ENCODE results near the gene FLAD1. TPM values are rescaled to one million over a fixed set of nuclear protein-coding genes. Genes with fewer than 3 reads are reported as not detected.

The FLAD1 gene
- total RNA-seq, 1 experiment from 2014 or later, result 97.0 TPM

DNA sequence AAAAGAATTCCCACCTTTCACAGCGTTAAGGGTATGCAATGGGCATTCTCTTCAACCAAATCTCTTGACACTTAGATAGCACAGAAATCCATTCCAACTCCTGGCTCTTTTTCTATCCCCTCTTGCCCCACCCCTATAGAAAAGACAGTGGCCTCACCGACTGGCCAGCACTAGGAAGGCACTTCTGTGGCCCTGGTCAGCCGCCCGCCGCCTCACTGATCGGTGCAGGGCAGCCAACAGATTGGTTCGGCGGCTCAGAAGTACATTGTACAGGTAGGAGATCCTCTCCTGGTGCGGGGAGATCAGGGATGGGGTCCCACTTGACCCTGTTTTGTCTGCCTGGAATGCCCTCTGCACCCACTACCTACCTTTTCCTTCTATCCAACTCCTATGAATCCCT lies 41.2 kb downstream of the FLAD1 start:
- Histone ChIP-seq H4K91ac (ENCODE audit: insufficient read length, low read depth, low read length) (no peak overlapping the region), H2AK5ac (ENCODE audit: insufficient read length, low read length) (no peak overlapping the region), H3K4ac (ENCODE audit: low read depth, low read length) (no peak overlapping the region), H3K9me3 (ENCODE audit: control insufficient read depth, low read depth, low read length) (no peaks in the 10 kb centered on the region), H3K27ac (ENCODE audit: insufficient read length, low read depth, low read length) (no peak overlapping the region), H2BK20ac (ENCODE audit: low read depth, low read length, poor library complexity, severe bottlenecking) (no peak overlapping the region), H3K14ac (ENCODE audit: insufficient read depth, low read length) (no peak overlapping the region), H4K20me1 (ENCODE audit: control insufficient read depth, insufficient read depth, insufficient read length) (no peaks in the 10 kb centered on the region), H3K79me1 (ENCODE audit: insufficient read depth, low read depth, low read length, poor library complexity, severe bottlenecking) (no peaks in the 10 kb centered on the region), H3K18ac (ENCODE audit: insufficient read length, low read depth, low read length) (no peak overlapping the region), H3K56ac (ENCODE audit: insufficient read length, low read depth, low read length) (no peak overlapping the region), H3K4me1 (ENCODE audit: insufficient read depth, low read length) (no peaks in the 10 kb centered on the region), H2BK5ac (ENCODE audit: insufficient read length, low read length) (no peak overlapping the region), H2AFZ (ENCODE audit: low read length) (no peak overlapping the region), H4K5ac (ENCODE audit: insufficient read length, low read depth, low read length) (no peak overlapping the region), H2BK12ac (ENCODE audit: insufficient read length, low read depth, low read length) (no peak overlapping the region), H3K79me2 (ENCODE audit: insufficient read depth, low read length) (no peaks in the 10 kb centered on the region), H3K27me3 (ENCODE audit: insufficient read depth, low read length) (no peaks in the 10 kb centered on the region), H3K23me2 (ENCODE audit: insufficient read length, low read depth, low read length, poor library complexity, severe bottlenecking) (no peaks in the 10 kb centered on the region), H4K8ac (replicated peaks; ENCODE audit: insufficient read length, low read depth, low read length) (no peak overlapping the region), H3K4me2 (ENCODE audit: insufficient read depth, insufficient read length, low read length) (no peak overlapping the region), H2BK15ac (ENCODE audit: low read depth, low read length) (no peak overlapping the region), H2BK120ac (ENCODE audit: low read depth, low read length, poor library complexity, severe bottlenecking) (no peak overlapping the region), H3K23ac (ENCODE audit: insufficient read length, low read depth, low read length) (no peak overlapping the region), H3K9ac (ENCODE audit: extremely low read depth, insufficient read length, low read length) (no peak overlapping the region), H3T11ph (ENCODE audit: low read length) (no peak overlapping the region)
- no peak for DNase-seq
- peaks cover 0 to 4% (median 3%) of the 10 kb centered on the region in 3 experiments; a peak in 1 of 7 replicates for H3K36me3 Mint-ChIP-seq (ENCODE audit: insufficient read depth in 1 of 3, low read depth in 3 of 3)
- H3K4me3 Mint-ChIP-seq, result no peak overlapping the region
- no CpG with 5 or more reads among the region's 9 CpGs for WGBS (ENCODE audit: extremely low coverage, insufficient read length, low lambda C conversion rate)
- no peaks in the 10 kb centered on the region for H3K9me3 Mint-ChIP-seq
- peaks cover 15 to 32% of the 10 kb centered on the region in 2 experiments for H3K4me1 Mint-ChIP-seq
- H3K27me3 Mint-ChIP-seq (ENCODE audit: low read depth), result peaks cover 12% of the 10 kb centered on the region
- no peak overlapping the region for H3K27ac Mint-ChIP-seq
- TF ChIP-seq, protein P1, sequence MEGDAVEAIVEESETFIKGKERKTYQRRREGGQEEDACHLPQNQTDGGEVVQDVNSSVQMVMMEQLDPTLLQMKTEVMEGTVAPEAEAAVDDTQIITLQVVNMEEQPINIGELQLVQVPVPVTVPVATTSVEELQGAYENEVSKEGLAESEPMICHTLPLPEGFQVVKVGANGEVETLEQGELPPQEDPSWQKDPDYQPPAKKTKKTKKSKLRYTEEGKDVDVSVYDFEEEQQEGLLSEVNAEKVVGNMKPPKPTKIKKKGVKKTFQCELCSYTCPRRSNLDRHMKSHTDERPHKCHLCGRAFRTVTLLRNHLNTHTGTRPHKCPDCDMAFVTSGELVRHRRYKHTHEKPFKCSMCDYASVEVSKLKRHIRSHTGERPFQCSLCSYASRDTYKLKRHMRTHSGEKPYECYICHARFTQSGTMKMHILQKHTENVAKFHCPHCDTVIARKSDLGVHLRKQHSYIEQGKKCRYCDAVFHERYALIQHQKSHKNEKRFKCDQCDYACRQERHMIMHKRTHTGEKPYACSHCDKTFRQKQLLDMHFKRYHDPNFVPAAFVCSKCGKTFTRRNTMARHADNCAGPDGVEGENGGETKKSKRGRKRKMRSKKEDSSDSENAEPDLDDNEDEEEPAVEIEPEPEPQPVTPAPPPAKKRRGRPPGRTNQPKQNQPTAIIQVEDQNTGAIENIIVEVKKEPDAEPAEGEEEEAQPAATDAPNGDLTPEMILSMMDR (conservative IDR thresholded peaks at IDR 0.05), result no peak

Data from H9 (cell line).